D721Med (cell line): Measurements from ENCODE around the gene MYMK.

Experiments used
- DNase-seq: peaks from one replicate; pipeline ENCODE4 v3.0.0; 2011; ENCODE audit warnings: low spot score; ENCODE audit not compliant: insufficient read length
- FAIRE-seq: peaks from 2 replicates; lab custom pipeline; 2011; peaks lifted over from hg19 to GRCh38; lab: Jason Lieb, UNC
- TF ChIP-seq, protein P1 (sequence below): IDR thresholded peaks from 2 replicates; pipeline ENCODE4 v1.5.1; 2012; ENCODE audit warnings: mild to moderate bottlenecking, control low read depth; ENCODE audit not compliant: insufficient read depth; ENCODE audit errors: missing control alignments

MYMK gene

DNA sequence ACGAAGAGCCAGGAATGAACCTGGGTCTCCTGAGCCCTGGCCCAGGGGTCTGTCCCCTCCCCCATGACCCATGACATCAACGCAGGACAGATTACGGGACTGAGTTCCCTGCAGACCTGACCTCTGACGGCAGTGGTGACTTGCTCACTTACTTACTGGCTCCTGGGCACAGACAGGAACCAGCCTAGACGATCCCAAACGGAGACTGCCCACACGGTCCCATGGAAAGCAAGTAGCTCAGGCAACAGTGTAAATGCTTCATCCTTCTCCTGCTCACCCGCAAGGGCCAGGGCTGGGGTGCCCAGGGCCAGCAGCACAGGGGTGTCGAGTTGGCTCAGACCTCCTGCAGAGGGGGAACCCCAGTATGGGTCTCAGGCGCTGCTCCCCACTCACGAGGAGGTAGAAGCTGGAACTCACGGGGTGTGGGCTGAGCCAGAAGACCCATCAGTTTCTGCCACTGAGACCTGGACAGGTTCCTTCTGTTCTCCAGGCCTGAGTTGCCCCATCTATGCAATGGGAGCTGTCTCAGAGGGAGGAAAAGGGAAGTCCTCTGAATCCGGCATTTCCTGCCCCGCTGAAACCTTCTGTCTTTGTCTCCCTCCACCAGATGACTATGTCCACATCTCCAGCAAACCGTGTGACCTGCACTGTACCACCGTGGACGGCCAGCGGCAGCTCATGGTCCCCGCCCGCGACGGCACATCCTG, 15.4 kb upstream of the MYMK start:
- TF ChIP-seq, protein P1, sequence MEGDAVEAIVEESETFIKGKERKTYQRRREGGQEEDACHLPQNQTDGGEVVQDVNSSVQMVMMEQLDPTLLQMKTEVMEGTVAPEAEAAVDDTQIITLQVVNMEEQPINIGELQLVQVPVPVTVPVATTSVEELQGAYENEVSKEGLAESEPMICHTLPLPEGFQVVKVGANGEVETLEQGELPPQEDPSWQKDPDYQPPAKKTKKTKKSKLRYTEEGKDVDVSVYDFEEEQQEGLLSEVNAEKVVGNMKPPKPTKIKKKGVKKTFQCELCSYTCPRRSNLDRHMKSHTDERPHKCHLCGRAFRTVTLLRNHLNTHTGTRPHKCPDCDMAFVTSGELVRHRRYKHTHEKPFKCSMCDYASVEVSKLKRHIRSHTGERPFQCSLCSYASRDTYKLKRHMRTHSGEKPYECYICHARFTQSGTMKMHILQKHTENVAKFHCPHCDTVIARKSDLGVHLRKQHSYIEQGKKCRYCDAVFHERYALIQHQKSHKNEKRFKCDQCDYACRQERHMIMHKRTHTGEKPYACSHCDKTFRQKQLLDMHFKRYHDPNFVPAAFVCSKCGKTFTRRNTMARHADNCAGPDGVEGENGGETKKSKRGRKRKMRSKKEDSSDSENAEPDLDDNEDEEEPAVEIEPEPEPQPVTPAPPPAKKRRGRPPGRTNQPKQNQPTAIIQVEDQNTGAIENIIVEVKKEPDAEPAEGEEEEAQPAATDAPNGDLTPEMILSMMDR, result no peak
- FAIRE-seq (no peak), DNase-seq (no peak)

DNA sequence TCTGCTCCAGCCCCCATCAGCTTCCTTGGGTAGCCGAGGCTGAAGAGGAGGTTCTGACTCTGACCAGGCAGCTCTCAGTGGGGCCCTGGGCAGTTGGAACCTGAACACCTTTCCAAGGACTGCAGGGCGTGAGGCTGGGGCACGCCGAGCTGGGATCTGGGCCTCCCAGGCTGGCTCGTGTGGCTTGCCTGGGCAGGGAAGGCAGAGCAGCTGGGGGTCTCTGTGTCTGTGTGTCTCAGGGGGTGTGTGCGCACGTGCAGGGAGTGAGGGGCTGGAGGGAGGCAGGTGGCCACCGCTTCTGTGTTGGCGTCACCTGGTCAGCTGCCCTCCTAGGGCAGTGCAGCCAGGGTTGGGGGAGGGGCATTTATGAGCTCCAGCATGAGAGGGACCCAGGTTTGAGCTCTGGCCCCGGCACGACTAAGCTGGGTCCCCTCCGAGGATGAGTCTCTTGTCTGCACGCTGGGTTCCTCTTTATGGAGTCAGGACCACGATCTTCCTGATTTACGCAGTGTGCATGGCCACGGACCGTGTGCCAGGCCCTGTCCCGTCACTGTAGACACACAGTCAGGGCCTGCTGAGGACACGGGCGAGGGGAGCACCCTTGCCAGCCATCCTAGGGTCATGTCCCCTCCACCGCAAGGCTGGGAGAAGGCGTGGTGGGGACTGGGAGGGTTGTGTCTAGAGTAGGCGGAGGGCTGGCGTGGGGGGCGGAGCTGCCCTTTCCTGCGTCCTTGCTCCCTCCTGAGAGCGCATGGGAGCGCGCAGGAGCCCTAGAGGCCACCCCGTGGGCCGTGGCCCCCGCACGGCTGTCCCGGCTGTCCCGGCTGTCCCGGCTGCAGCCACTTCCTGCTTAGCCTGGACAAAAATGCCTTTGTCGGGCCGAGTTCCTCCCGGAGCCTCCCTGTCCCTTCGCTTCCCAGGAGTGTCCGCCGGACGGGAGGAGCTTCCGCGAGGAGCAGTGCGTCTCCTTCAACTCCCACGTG, 14.4 kb upstream of the MYMK start:
- FAIRE-seq (no peak), DNase-seq (no peak)

DNA sequence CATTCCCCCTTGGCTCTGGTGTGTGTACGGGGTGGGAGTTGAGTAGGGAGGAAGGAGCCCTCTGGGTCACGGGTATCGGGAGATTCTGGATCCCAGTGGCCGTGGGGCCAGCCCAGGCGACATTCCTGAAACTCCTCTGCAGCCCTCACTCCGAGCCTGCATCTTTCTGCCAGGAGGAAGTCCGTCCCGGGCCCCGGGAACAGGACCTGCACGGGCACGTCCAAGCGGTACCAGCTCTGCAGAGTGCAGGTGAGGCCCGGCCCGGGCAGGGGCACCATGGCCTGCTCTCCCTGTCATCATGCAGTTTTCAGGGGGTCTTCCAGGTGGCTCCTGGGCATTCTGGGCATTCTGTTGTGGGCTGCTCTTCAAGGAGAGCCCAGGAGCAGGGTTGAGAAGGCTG, 13.4 kb upstream of the MYMK start:
- DNase-seq (no peak), FAIRE-seq (no peak)
- TF ChIP-seq, protein P1, result no peak

More for the DNA sequence above, 14.4 kb upstream of the MYMK start:
- TF ChIP-seq, protein P1, result no peak

DNA sequence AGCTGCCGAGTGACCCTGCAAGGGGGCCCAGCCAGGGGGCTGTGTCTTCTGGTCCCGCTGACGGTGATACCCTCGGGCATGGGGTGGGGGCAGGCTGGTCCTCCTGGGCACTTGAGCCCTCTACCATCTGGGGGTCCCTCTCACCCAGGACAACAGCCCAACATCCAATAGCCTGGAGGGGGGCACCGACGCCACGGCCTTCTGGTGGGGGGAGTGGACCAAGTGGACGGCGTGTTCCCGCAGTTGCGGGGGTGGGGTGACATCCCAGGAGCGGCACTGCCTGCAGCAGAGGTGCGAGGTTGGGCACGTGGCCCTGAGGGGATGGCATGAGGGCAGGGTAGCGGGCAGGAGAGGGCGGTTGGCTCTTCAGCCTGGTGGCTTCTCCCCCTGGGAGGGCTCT, 12.5 kb upstream of the MYMK start:
- TF ChIP-seq, protein P1, result no peak
- DNase-seq, result no peak
- no peak for FAIRE-seq

DNA sequence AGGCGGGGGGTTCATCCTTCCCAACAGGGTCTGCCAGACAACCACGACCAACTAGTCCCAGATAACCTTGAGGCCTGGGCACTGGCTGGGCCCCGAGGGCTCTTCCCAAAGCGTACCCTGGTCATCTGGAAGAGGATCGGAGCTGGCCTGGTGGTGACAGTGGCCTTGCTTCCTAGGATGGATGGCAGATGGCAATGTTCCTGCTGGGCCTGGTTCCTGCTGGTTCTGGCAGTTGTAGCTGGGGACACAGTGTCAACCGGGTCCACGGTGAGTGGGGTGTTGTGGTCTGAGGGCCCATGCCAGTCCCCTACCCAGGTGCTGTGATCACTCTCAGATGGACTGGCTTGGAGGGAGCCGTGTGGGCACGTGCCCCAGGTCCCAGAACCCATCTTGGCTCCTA, 11.8 kb upstream of the MYMK start:
- TF ChIP-seq, protein P1, result no peak
- DNase-seq (no peak), FAIRE-seq (no peak)

DNA sequence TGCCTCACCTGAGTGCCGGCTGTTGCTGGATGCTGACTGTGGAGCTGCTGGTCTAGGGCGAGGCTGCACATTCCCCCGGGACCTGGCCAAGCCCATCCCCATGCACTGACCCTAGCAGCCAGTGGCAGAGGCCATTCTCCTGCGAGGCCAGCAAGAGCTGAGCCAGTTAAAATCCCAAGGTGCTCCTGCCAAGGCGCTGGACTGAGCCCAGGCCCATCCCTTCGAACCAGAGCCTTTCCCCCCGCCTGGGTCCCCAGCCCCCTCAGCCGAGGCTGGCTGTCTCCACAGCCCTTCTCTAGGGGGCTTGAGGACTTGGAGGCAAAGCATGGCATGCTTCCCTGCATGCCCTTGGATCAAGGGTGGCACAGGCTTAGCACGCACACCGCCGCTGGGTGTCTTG, 11.3 kb upstream of the MYMK start:
- no peak for DNase-seq
- no peak for FAIRE-seq
- TF ChIP-seq, protein P1, result no peak
